Karpas-422 (cell line): ENCODE data around the gene CUEDC2. TPM values are rescaled to one million over a fixed set of nuclear protein-coding genes. Genes with fewer than 3 reads are reported as not detected.
"Not testable (repeated sequence)": the region's sequence is repeated elsewhere in the genome, so short reads cannot be mapped to it uniquely, and the experiment has no call there.

Experiments
- DNase-seq: peaks from one replicate; pipeline ENCODE4 v3.0.0-alpha.2; 2015
- H2AFZ ChIP-seq: fragments of 200-600 bp; sonication (generic); 2 replicates; pipeline ENCODE4 v1.6.1; 2014; ENCODE audit warnings: antibody characterized with exemption, low read length, mixed read lengths
- H3K27ac ChIP-seq: fragments of 200-600 bp; sonication (generic); 2 replicates; pipeline ENCODE4 v1.5.1; 2014; ENCODE audit warnings: mild to moderate bottlenecking, low read length, moderate library complexity
- H3K27me3 ChIP-seq: fragments of 200-600 bp; sonication (generic); 2 replicates; pipeline ENCODE4 v1.6.1; 2014; ENCODE audit warnings: low read length, mixed read lengths
- H3K36me3 ChIP-seq: fragments of 200-600 bp; sonication (generic); 2 replicates; pipeline ENCODE4 v1.6.1; 2014; ENCODE audit warnings: low read length, mixed read lengths; ENCODE audit not compliant: insufficient read depth
- H3K4me1 ChIP-seq: fragments of 200-600 bp; sonication (generic); 2 replicates; pipeline ENCODE4 v1.6.1; 2014; ENCODE audit warnings: mild to moderate bottlenecking, low read length, mixed read lengths
- H3K4me2 ChIP-seq: fragments of 200-600 bp; sonication (generic); 2 replicates; pipeline ENCODE4 v1.6.1; 2014; ENCODE audit warnings: low read length, low read depth, mild to moderate bottlenecking; ENCODE audit not compliant: poor library complexity, severe bottlenecking
- H3K4me3 ChIP-seq: fragments of 200-600 bp; sonication (generic); 2 replicates; pipeline ENCODE4 v1.5.1; 2014; ENCODE audit warnings: mild to moderate bottlenecking, antibody characterized with exemption, low read length, mixed read lengths
- H3K79me2 ChIP-seq: fragments of 200-600 bp; sonication (generic); 2 replicates; pipeline ENCODE4 v1.6.1; 2014; ENCODE audit warnings: mild to moderate bottlenecking, low read length, mixed read lengths
- H3K9ac ChIP-seq: fragments of 200-600 bp; sonication (generic); 2 replicates; pipeline ENCODE4 v1.6.0; 2014; ENCODE audit warnings: low read length
- H3K9me2 ChIP-seq: fragments of 200-600 bp; sonication (generic), shearing (Covaris generic); replicated peaks from 2 replicates; pipeline ENCODE4 v1.6.0; 2014; ENCODE audit warnings: mild to moderate bottlenecking, low read length, moderate library complexity; ENCODE audit not compliant: insufficient read depth
- H3K9me3 ChIP-seq: fragments of 300-700, 200-600 bp; sonication (generic); 2 replicates; pipeline ENCODE4 v1.6.1; 2014; ENCODE audit warnings: low read length, mixed read lengths
- H4K20me1 ChIP-seq: fragments of 200-600 bp; sonication (generic); 2 replicates; pipeline ENCODE4 v1.6.1; 2014; ENCODE audit warnings: mild to moderate bottlenecking, antibody characterized with exemption, low read length, low read depth; ENCODE audit not compliant: insufficient read depth
- total RNA-seq: library from RNA; depleted of rRNA; stranded (reverse); fragments of >200 nt; shearing (Covaris generic); gene quantifications from 2 replicates; pipeline ENCODE4 v1.2.3, GENCODE V29; 2014; ENCODE audit warnings: low replicate concordance

Gene CUEDC2
- total RNA-seq, 1 experiment from 2014 or later: 27.1 TPM

DNA sequence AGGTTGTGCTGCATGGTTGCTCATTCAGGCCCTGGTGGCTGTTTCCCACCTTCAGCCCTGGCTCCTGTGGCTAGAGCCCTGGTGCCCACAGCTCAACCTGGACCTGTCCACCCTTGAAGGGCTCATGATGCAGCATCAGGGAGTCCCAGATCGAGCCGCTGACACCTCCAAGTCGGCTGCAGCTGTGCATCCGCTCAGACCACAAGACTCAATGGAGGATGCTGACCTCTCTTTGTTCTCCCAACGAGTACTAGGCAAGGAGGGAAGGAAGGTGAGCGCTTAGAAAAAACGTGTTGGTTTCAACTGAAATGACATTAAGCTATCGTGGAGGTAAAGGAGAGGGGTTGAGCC, 28.4 kb upstream of the CUEDC2 start:
- Histone ChIP-seq H3K27me3 (no peaks in the 10 kb centered on the region), H3K4me2 (peak overlapping the region; percentile 89), H3K36me3 (no peaks in the 10 kb centered on the region), H3K79me2 (no peaks in the 10 kb centered on the region), H3K9me2 (no peaks in the 10 kb centered on the region), H3K9me3 (no peaks in the 10 kb centered on the region), H4K20me1 (no peaks in the 10 kb centered on the region), H2AFZ (peak overlapping the region; percentile 95; the same call in 1 of the 2 replicates), H3K4me3 (peak overlapping the region; percentile 72; the same call in 1 of the 2 replicates), H3K9ac (no peak overlapping the region), H3K4me1 (peaks cover 16% of the 10 kb centered on the region), H3K27ac (no peak overlapping the region)
- no peak for DNase-seq

DNA sequence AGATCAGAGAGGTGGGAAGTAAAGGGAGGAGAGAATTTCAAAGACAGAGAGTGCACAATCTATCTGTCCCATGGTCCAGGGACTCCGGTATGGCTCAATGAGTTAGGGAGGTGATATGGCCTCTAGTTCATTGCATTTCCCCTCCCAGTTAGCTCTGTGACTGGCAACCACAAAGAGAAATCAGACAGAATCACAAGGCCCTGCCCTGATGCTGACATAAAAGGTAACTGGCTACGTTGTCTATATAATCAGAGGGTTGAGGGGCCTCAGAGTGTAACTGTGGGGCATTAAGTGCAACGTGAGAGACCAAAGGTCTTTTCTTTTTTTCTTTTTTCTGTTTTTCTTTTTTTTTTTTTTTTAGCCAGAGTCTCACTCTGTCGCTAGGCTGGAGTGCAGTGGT, 26.3 kb upstream of the CUEDC2 start:
- H3K4me2 ChIP-seq: no peak overlapping the region
- peaks cover 34% of the 10 kb centered on the region for H3K4me1 ChIP-seq
- H3K9ac ChIP-seq: no peak overlapping the region
- H3K9me3 ChIP-seq: no peaks in the 10 kb centered on the region
- no peaks in the 10 kb centered on the region for H4K20me1 ChIP-seq
- no peak for DNase-seq
- no peaks in the 10 kb centered on the region for H3K79me2 ChIP-seq
- no peak overlapping the region for H3K27ac ChIP-seq
- H3K36me3 ChIP-seq: no peaks in the 10 kb centered on the region
- H3K9me2 ChIP-seq: no peaks in the 10 kb centered on the region
- no peak overlapping the region for H3K4me3 ChIP-seq
- no peaks in the 10 kb centered on the region for H3K27me3 ChIP-seq
- no peak overlapping the region for H2AFZ ChIP-seq

DNA sequence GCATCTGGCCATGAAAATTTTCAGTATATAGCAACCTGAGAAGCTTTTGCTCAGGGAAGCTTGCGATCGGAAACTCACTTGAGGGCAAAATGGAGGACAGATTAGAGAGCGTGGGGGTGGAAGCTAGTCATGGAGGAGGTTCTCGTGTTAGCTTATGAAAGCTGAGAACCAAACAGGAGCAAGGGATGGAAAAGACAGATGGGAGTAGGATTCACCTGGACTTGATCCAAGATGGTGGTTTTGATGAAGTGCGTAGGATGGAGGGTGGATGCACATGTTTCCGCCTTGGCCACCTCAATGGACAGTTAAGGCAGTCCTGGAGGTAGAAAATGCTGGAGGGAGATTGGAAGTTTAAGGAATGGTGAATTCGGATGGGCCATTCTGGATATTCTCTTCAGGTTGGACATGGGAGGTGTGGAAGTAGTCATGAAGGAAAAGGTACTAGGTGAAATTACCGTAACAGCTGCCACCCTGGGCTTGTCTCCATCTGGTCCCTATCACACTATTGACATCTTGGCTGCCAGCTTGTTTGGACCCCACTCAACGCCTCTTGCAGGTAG, 25.3 kb upstream of the CUEDC2 start:
- no peaks in the 10 kb centered on the region for H4K20me1 ChIP-seq
- H3K9me2 ChIP-seq: no peaks in the 10 kb centered on the region
- H2AFZ ChIP-seq: no peak overlapping the region

DNA sequence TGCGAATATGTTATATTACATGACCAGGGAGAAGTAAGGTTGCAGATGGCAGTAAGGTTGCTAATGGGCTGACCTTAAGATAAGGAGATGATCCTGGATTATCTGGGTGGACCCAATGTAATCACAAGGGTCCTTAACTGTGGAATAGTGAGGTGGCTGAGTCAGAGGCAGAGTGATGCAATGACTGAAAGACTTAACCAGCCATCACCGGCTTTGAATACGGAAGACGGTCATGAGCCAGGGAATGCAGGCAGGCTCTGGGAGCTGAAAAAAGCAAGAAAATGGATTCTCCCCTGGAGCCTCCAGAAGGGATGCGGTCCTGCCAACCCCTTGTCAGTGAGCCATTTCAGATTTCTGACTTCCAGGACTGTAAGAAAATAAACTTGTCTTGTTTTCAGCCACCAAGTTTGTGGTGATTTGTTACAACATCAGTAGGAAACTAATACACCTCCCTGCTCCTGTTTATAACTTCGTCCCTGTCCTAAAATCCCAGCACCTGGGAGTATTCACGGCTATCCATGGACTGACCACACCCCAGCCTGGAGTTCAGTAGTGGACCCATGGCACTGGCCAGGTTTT, 23.6 kb upstream of the CUEDC2 start:
- no peaks in the 10 kb centered on the region for H3K27me3 ChIP-seq
- DNase-seq: no peak
- H3K27ac ChIP-seq: no peak overlapping the region
- H3K4me3 ChIP-seq: no peak overlapping the region
- H4K20me1 ChIP-seq: no peaks in the 10 kb centered on the region
- H3K79me2 ChIP-seq: peaks cover 9% of the 10 kb centered on the region
- H3K9ac ChIP-seq: no peak overlapping the region
- H3K36me3 ChIP-seq: no peaks in the 10 kb centered on the region
- peaks cover 43% of the 10 kb centered on the region for H3K4me1 ChIP-seq
- H3K4me2 ChIP-seq: no peak overlapping the region
- H3K9me2 ChIP-seq: no peaks in the 10 kb centered on the region
- no peak overlapping the region for H2AFZ ChIP-seq
- H3K9me3 ChIP-seq: no peaks in the 10 kb centered on the region

More for the DNA sequence above, 25.3 kb upstream of the CUEDC2 start:
- Histone ChIP-seq H3K79me2 (no peaks in the 10 kb centered on the region), H3K4me2 (no peak overlapping the region), H3K27me3 (no peaks in the 10 kb centered on the region), H3K9me3 (no peaks in the 10 kb centered on the region), H3K4me1 (peaks cover 44% of the 10 kb centered on the region), H3K9ac (no peak overlapping the region), H3K4me3 (no peak overlapping the region), H3K36me3 (no peaks in the 10 kb centered on the region), H3K27ac (no peak overlapping the region)
- no peak for DNase-seq

DNA sequence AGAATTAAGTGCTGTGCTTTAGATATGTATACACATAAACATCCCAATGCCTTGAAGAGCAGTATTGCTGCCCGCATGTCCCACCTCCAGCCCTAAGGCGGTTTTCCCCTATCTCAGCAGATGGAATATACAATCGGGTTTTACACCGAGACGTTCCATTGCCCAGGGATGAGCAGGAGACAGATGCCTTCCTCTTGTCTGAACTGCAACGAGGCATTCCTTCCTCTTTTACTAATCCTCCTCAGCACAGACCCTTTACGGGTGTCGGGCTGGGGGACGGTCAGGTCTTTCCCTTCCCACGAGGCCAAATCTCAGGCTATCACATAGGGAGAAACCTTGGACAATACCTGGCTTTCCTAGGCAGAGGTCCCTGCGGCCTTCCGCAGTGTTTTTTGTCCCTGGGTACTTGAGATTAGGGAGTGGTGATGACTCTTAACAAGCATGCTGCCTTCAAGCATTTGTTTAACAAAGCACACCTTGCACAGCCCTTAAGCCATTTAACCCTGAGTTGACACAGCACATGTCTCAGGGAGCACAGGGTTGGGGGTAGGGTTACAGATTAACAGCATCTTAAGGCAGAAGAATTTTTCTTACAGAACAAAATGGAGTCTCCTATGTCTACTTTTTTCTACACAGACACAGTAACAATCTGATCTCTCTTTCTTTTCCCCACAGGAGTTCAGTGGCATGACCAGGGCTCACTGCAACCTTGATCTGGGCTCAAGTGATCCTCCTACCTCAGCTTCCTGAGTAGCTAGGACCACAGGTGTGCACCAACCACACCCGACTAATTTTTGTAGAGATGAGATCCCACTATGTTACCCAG, 22.5 kb upstream of the CUEDC2 start:
- peak overlapping the region; percentile 33; the same call in 1 of the 2 replicates for H3K9ac ChIP-seq
- H2AFZ ChIP-seq, H3K9me2 ChIP-seq, H3K9me3 ChIP-seq, H3K4me3 ChIP-seq, H3K27me3 ChIP-seq, H3K36me3 ChIP-seq, DNase-seq, H4K20me1 ChIP-seq: not testable (repeated sequence)
- peak overlapping the region; percentile 61 for H3K27ac ChIP-seq
- H3K4me2 ChIP-seq: peak overlapping the region; percentile 50
- peaks cover 14% of the 10 kb centered on the region for H3K79me2 ChIP-seq
- peaks cover 40% of the 10 kb centered on the region for H3K4me1 ChIP-seq

DNA sequence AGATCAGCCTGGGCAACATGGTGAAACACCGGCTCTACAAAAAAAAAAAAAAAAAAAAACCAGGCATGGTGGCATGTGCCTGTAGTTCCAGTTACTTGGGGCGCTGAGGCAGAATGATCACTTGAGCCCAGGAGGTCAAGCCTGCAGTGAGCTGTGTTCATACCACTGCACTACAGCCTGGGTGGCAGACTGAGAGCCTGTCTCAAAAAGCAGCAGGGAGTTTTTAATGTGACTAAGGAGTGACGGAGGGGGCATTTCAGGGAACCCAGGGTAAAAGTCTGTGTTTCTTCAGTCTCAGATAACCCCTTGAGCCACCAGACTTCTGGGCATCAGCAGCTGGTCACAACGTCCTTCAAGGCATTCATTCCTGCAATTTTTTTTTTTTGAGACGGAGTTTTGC, 21.1 kb upstream of the CUEDC2 start:
- peak overlapping the region; percentile 50 for H3K4me2 ChIP-seq
- H3K27ac ChIP-seq: no peak overlapping the region
- peak overlapping the region; percentile 8; the same call in 1 of the 2 replicates for H3K9ac ChIP-seq

DNA sequence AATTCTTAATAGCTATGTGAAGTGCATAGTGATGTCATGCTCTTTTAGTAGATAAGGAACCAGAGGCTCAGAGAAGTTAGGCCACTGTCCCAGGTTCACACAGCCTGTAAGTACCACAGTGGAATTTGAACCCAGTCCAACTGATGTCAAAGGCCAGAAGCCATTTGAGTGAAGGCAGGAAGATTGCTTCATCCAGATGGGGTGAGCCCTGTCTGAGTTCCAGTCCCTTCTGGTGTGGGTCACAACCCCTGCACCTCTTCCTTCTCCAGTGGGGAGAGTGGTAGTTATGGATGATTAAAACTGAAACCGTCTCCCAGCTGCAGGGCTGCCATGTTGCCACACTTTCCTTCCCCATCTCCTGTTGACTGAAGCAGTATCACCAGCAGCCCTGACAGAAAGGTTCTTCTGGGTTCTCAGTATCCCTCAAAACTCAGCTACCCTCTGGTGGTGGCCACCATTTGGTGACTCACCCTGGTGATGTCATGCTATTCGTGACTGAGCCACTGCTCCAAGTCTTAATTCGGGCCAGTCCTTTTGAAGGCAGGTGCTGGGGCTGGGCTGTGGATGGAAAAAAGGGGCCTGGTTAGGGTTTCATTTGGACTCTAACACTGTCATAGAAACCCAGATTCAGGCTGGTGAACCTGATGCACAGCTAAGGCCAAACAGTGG, 20.4 kb upstream of the CUEDC2 start:
- Histone ChIP-seq H3K9me3 (no peaks in the 10 kb centered on the region), H3K36me3 (no peaks in the 10 kb centered on the region), H2AFZ (no peak overlapping the region), H3K4me2 (peak overlapping the region; percentile 50), H3K27me3 (no peaks in the 10 kb centered on the region), H3K9me2 (no peaks in the 10 kb centered on the region), H4K20me1 (no peaks in the 10 kb centered on the region), H3K4me1 (peaks cover 44% of the 10 kb centered on the region), H3K9ac (peak overlapping the region; percentile 8; the same call in 1 of the 2 replicates), H3K4me3 (no peak overlapping the region), H3K79me2 (peaks cover 15% of the 10 kb centered on the region), H3K27ac (no peak overlapping the region)
- DNase-seq: no peak

More for the DNA sequence above, 21.1 kb upstream of the CUEDC2 start:
- Histone ChIP-seq H3K36me3 (no peaks in the 10 kb centered on the region), H3K4me1 (peaks cover 44% of the 10 kb centered on the region), H3K4me3 (0 out of 2 replicates have a peak overlapping the region, but pooled peaks have one; percentile 19), H3K9me2 (no peaks in the 10 kb centered on the region), H3K9me3 (no peaks in the 10 kb centered on the region), H2AFZ (no peak overlapping the region), H3K27me3 (no peaks in the 10 kb centered on the region), H3K79me2 (peaks cover 15% of the 10 kb centered on the region), H4K20me1 (no peaks in the 10 kb centered on the region)
- DNase-seq: no peak
